Erythroblast (primary cell): ENCODE data around the gene MGAT4A.

Source experiments
- GATA1 ChIP-seq: IDR thresholded peaks from 2 replicates; pipeline ENCODE4 v1.6.1; 2011; ENCODE audit warnings: low read depth, mild to moderate bottlenecking, control low read depth, low read length, moderate library complexity
- POLR2A ChIP-seq: IDR thresholded peaks from 2 replicates; pipeline ENCODE4 v1.6.1; 2011; ENCODE audit warnings: mild to moderate bottlenecking, low read length

GRCh38 chr2:98643496-98644100, 87.3 kb downstream of the MGAT4A start:
- TF ChIP-seq POLR2A (no peak), GATA1 (no peak)
